ENCODE measurements around the gene KBTBD8.

DNA sequence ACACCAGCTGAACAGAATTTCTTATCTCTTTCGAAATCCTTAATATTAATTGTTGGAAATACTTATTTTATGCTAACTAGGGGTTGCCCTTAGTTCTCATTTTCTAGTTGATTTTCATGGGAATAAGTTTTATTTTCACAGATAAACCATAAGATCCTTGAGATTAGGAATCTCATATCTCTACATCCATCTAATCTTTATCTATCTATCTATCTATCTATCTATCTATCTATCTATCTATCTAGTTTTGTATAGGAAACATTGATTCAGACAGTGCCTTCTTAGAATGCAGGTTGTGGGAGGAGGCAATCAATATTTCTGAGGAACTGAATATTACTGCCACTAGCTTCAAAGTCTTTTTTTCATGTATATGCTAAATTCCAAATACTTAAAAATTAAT lies 3.5 kb upstream of the KBTBD8 start:
- TF ChIP-seq, protein P1, sequence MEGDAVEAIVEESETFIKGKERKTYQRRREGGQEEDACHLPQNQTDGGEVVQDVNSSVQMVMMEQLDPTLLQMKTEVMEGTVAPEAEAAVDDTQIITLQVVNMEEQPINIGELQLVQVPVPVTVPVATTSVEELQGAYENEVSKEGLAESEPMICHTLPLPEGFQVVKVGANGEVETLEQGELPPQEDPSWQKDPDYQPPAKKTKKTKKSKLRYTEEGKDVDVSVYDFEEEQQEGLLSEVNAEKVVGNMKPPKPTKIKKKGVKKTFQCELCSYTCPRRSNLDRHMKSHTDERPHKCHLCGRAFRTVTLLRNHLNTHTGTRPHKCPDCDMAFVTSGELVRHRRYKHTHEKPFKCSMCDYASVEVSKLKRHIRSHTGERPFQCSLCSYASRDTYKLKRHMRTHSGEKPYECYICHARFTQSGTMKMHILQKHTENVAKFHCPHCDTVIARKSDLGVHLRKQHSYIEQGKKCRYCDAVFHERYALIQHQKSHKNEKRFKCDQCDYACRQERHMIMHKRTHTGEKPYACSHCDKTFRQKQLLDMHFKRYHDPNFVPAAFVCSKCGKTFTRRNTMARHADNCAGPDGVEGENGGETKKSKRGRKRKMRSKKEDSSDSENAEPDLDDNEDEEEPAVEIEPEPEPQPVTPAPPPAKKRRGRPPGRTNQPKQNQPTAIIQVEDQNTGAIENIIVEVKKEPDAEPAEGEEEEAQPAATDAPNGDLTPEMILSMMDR (IDR thresholded peaks at IDR 0.05): no peak
- TF ChIP-seq POLR2A (IDR thresholded peaks at IDR 0.05): no peak

Measured in adrenal gland (tissue), 5 donors.